ENCODE data around the gene SEL1L3.

DNA sequence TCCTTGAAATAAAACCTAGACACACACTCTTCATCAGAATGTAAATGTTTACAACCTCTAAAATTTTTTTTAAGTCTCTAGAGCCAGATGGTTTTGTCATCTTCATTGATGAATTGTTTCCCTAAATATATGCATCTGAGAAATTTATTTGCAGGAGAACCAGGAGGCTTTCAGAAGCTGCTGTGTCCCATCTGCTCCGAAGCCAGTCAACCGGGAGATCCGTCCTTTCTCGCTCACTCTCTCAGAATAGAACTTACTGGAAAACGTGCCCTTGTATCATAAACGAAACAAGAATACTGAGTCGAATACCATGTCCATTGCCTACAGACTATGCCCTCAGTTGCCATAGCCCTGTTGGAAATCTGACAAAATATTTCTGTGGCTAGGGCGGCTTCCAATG, 103.7 kb downstream of the SEL1L3 start:
- TF ChIP-seq CTCF (IDR thresholded peaks at IDR 0.05) (no peak), ZFX (IDR thresholded peaks at IDR 0.05; ENCODE audit: borderline replicate concordance) (no peak)
